ENCODE results near the gene ZFYVE26. TPM values are rescaled to one million over a fixed set of nuclear protein-coding genes. Genes with fewer than 3 reads are reported as not detected.

Gene ZFYVE26
- total RNA-seq, 1 experiment from 2014 or later = 19.9 TPM

DNA sequence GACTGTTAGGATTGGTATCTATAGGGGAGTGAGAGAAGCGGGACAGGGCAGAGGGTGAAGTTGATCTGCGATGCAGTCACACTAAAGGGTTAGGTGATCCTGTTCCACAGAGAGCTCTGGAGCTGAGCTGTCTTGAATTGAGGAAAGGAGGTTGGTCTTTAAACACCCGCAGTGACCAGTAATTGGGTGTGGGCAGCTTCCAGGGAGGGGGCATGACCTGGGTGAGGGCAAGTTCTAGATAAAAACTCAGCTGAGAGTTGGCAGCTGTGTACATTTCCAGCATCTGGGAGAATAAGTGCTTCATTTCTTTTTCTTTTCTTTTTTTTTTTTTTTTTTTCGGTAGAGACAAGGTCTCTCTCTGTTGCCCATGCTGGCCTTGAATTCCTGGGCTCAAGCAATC, 79.6 kb downstream of the ZFYVE26 start:
- Histone ChIP-seq H2BK15ac (ENCODE audit: low read depth, low read length) (no peak overlapping the region), H3K4me1 (ENCODE audit: insufficient read depth, low read length) (no peaks in the 10 kb centered on the region), H3K56ac (ENCODE audit: insufficient read length, low read depth, low read length) (no peak overlapping the region), H4K5ac (ENCODE audit: insufficient read length, low read depth, low read length) (no peak overlapping the region), H3T11ph (ENCODE audit: low read length) (no peak overlapping the region), H2BK20ac (ENCODE audit: low read depth, low read length, poor library complexity, severe bottlenecking) (peak overlapping the region; percentile 6), H4K20me1 (ENCODE audit: control insufficient read depth, insufficient read depth, insufficient read length) (no peaks in the 10 kb centered on the region), H3K4ac (ENCODE audit: low read depth, low read length) (no peak overlapping the region), H3K4me2 (ENCODE audit: insufficient read depth, insufficient read length, low read length) (no peak overlapping the region), H2BK5ac (ENCODE audit: insufficient read length, low read length) (no peak overlapping the region), H3K18ac (ENCODE audit: insufficient read length, low read depth, low read length) (no peak overlapping the region), H4K8ac (replicated peaks; ENCODE audit: insufficient read length, low read depth, low read length) (no peak overlapping the region), H3K14ac (ENCODE audit: insufficient read depth, low read length) (no peak overlapping the region), H3K27ac (ENCODE audit: insufficient read length, low read depth, low read length) (no peak overlapping the region), H2BK120ac (ENCODE audit: low read depth, low read length, poor library complexity, severe bottlenecking) (no peak overlapping the region), H3K27me3 (ENCODE audit: insufficient read depth, low read length) (no peaks in the 10 kb centered on the region), H2AFZ (ENCODE audit: low read length) (no peak overlapping the region), H3K9me3 (ENCODE audit: control insufficient read depth, low read depth, low read length) (no peaks in the 10 kb centered on the region), H2BK12ac (ENCODE audit: insufficient read length, low read depth, low read length) (no peak overlapping the region), H3K9ac (ENCODE audit: extremely low read depth, insufficient read length, low read length) (no peak overlapping the region), H3K79me1 (ENCODE audit: insufficient read depth, low read depth, low read length, poor library complexity, severe bottlenecking) (no peaks in the 10 kb centered on the region), H2AK5ac (ENCODE audit: insufficient read length, low read length) (no peak overlapping the region), H3K23me2 (ENCODE audit: insufficient read length, low read depth, low read length, poor library complexity, severe bottlenecking) (no peaks in the 10 kb centered on the region), H3K23ac (ENCODE audit: insufficient read length, low read depth, low read length) (no peak overlapping the region), H3K79me2 (ENCODE audit: insufficient read depth, low read length) (no peaks in the 10 kb centered on the region), H4K91ac (ENCODE audit: insufficient read length, low read depth, low read length) (no peak overlapping the region)
- TF ChIP-seq, protein P1, sequence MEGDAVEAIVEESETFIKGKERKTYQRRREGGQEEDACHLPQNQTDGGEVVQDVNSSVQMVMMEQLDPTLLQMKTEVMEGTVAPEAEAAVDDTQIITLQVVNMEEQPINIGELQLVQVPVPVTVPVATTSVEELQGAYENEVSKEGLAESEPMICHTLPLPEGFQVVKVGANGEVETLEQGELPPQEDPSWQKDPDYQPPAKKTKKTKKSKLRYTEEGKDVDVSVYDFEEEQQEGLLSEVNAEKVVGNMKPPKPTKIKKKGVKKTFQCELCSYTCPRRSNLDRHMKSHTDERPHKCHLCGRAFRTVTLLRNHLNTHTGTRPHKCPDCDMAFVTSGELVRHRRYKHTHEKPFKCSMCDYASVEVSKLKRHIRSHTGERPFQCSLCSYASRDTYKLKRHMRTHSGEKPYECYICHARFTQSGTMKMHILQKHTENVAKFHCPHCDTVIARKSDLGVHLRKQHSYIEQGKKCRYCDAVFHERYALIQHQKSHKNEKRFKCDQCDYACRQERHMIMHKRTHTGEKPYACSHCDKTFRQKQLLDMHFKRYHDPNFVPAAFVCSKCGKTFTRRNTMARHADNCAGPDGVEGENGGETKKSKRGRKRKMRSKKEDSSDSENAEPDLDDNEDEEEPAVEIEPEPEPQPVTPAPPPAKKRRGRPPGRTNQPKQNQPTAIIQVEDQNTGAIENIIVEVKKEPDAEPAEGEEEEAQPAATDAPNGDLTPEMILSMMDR (conservative IDR thresholded peaks at IDR 0.05) = no peak
- H3K4me3 Mint-ChIP-seq = no peak overlapping the region
- no peaks in the 10 kb centered on the region for H3K9me3 Mint-ChIP-seq
- H3K4me1 Mint-ChIP-seq = no peaks in the 10 kb centered on the region
- no peaks in the 10 kb centered on the region; a peak in 1 of 7 replicates for H3K36me3 Mint-ChIP-seq (ENCODE audit: insufficient read depth in 1 of 3, low read depth in 3 of 3)
- no peak overlapping the region; a peak in 1 of 7 replicates for H3K27ac Mint-ChIP-seq
- H3K27me3 Mint-ChIP-seq (ENCODE audit: low read depth) = no peaks in the 10 kb centered on the region; the same call in 1 of the 2 replicates
- no peak for DNase-seq
- no CpG with 5 or more reads among the region's 4 CpGs for WGBS (ENCODE audit: extremely low coverage, insufficient read length, low lambda C conversion rate)

Data from H9 (cell line).